Ascending aorta (tissue), 2 donors: ENCODE data around the gene DNLZ. TPM values are rescaled to one million over a fixed set of nuclear protein-coding genes. Genes with fewer than 3 reads are reported as not detected.

Experiments used
- DNase-seq, 2 donors: peaks; one replicate each; pipeline ENCODE4 v3.0.0-alpha.2; 2019; ENCODE audit warnings: low spot score in 2 of 2
- H3K27ac ChIP-seq, 2 donors: fragments of 200-600 bp; sonication (generic); one replicate each; pipeline ENCODE4 v1.5.1; 2016 to 2017; ENCODE audit warnings: mild to moderate bottlenecking in 1 of 2
- H3K27me3 ChIP-seq: fragments of 200-600 bp; sonication (generic); one replicate; pipeline ENCODE4 v1.5.1; 2017
- H3K36me3 ChIP-seq, 2 donors: fragments of 200-600 bp; sonication (generic); one replicate each; pipeline ENCODE4 v1.5.1; 2016
- H3K4me1 ChIP-seq, 2 donors: fragments of 200-600 bp; sonication (generic); one replicate each; pipeline ENCODE4 v1.5.1; 2016 to 2017; ENCODE audit warnings: mild to moderate bottlenecking in 1 of 2
- H3K4me3 ChIP-seq, 2 donors: fragments of 200-600 bp; sonication (generic); one replicate each; pipeline ENCODE4 v1.5.1; 2016 to 2017; ENCODE audit warnings: mild to moderate bottlenecking in 1 of 2
- H3K9me3 ChIP-seq, 2 donors: fragments of 200-600 bp; sonication (generic); one replicate each; pipeline ENCODE4 v1.5.1; 2016
- intact Hi-C: fragments of 100-400 bp; cut with DNase I; formaldehyde crosslinking; loops from one replicate; pipeline ENCODE4 v1.15.1; 2023
- total RNA-seq: library from RNA; depleted of rRNA; stranded (reverse); fragments of >200 nt; gene quantifications from one replicate; pipeline ENCODE4 v1.1.0, GENCODE V29; 2016
- TF ChIP-seq, protein P1 (sequence below), 3 experiments: fragments of 200-600 bp in 2 of 3; fragments of 450-650 bp in 1 of 3; sonication (generic) in 2 of 3; IDR thresholded peaks; one replicate each; pipeline ENCODE4 v1.5.1; 2016 to 2019; ENCODE audit warnings: antibody characterized with exemption in 3 of 3, mild to moderate bottlenecking in 1 of 3, moderate library complexity in 1 of 3

Gene DNLZ
- total RNA-seq, 1 donor from 2014 or later = 191 TPM

DNA sequence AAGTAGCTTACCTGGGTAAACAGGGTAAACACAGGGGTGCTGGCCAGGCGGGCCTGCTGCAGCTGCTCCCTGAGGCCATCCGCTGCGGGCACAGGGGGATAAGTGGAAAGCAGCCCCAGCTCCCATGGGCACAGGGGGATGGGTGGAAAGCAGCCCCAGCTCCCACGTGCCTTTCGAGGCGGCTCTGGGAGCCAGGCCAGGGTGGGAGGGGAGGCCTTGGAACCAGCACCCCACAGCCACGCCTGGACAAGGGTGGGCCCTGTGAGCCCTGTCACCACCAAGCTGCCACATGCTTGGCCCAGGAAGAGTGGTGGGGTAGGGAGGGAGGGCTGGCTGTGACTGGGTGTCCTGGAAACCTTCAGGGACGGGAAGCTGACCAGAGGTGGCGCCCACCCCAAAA lies 17.8 kb upstream of the DNLZ start:
- no peaks in the 10 kb centered on the region for H3K9me3 ChIP-seq
- H3K4me1 ChIP-seq = no peaks in the 10 kb centered on the region
- no peak for DNase-seq
- TF ChIP-seq, protein P1, sequence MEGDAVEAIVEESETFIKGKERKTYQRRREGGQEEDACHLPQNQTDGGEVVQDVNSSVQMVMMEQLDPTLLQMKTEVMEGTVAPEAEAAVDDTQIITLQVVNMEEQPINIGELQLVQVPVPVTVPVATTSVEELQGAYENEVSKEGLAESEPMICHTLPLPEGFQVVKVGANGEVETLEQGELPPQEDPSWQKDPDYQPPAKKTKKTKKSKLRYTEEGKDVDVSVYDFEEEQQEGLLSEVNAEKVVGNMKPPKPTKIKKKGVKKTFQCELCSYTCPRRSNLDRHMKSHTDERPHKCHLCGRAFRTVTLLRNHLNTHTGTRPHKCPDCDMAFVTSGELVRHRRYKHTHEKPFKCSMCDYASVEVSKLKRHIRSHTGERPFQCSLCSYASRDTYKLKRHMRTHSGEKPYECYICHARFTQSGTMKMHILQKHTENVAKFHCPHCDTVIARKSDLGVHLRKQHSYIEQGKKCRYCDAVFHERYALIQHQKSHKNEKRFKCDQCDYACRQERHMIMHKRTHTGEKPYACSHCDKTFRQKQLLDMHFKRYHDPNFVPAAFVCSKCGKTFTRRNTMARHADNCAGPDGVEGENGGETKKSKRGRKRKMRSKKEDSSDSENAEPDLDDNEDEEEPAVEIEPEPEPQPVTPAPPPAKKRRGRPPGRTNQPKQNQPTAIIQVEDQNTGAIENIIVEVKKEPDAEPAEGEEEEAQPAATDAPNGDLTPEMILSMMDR (IDR thresholded peaks at IDR 0.05) = no peak
- H3K27me3 ChIP-seq = no peaks in the 10 kb centered on the region
- intact Hi-C loops = no loop called here
- H3K4me3 ChIP-seq = no peak overlapping the region
- peaks cover 41 to 69% of the 10 kb centered on the region in 2 donors for H3K36me3 ChIP-seq
- H3K27ac ChIP-seq = no peak overlapping the region

DNA sequence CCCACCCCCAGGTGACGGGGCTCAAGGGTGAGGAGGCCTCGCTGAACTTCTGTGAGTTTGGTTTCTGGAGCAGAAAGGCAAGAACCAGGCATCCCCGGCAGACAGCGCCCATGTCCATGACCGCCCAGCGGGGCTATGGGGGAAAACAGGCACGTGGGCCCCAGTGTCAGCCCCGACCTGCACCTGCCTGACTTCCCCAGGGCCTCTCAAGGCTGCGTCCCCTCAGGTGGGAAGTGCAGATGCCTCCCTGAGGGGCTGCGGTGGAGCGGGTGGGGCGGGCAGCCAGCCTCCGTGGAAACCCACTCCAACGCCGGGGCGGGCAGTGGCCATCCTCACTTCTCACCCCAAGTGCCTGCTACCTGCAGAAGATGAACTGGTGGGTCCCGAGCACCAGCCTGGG lies 16.8 kb upstream of the DNLZ start:
- Histone ChIP-seq H3K27me3 (no peaks in the 10 kb centered on the region), H3K27ac (no peak overlapping the region), H3K4me3 (no peak overlapping the region), H3K9me3 (no peaks in the 10 kb centered on the region), H3K4me1 (no peaks in the 10 kb centered on the region), H3K36me3 (peaks cover 41 to 69% of the 10 kb centered on the region in 2 donors)
- intact Hi-C loops = no loop called here
- TF ChIP-seq, protein P1 (IDR thresholded peaks at IDR 0.05) = no peak
- no peak for DNase-seq

DNA sequence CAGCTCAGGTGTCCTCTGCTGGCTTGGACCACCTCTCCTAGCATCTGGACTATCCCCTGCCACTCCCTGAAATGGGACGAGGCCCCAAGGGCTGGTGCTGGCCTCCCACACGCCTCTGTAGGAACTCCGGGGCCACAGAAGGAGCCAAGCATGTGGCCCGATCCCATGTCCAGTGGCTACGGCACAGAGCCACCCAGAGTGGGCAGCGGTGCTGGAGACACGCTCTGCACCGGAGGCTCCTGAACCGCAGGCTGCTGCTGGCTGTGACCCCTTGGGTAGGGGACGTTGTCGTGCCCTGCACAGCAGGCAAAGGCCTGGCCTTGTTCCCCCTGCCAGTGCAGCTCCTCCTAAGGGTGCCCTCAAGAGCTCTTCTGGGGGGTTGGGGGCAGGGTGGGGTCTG lies 16.3 kb upstream of the DNLZ start:
- Histone ChIP-seq H3K36me3 (peaks cover 41 to 68% of the 10 kb centered on the region in 2 donors), H3K4me1 (no peaks in the 10 kb centered on the region), H3K27me3 (no peaks in the 10 kb centered on the region), H3K4me3 (no peak overlapping the region), H3K9me3 (no peaks in the 10 kb centered on the region), H3K27ac (no peak overlapping the region)
- no peak for DNase-seq
- TF ChIP-seq, protein P1 (IDR thresholded peaks at IDR 0.05) = no peak
- intact Hi-C loops = no loop called here

DNA sequence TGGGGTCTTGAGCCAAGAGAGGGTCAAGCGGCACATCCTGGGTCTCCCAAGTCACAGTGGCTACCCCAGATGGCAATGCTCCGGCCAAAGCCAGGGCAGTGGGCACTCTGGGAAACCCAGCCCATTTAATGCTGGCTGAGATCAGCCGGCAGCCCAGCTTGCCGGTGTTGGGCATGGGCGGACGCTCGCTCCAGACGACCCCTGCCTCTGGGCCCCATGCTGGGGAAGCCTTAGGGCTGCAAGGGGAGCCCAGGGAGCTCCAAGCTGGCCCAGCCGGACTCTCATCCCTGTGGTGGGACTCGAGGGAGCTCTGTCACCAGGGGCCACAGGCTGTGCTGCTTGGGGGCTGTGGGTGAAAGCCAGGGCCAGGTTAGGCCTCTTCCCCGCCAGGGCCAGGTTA lies 15.9 kb upstream of the DNLZ start:
- Histone ChIP-seq H3K27me3 (no peaks in the 10 kb centered on the region), H3K4me1 (no peaks in the 10 kb centered on the region), H3K9me3 (no peaks in the 10 kb centered on the region), H3K27ac (no peak overlapping the region), H3K4me3 (no peak overlapping the region), H3K36me3 (peaks cover 41 to 63% of the 10 kb centered on the region in 2 donors)
- TF ChIP-seq, protein P1 (IDR thresholded peaks at IDR 0.05) = no peak
- intact Hi-C loops = no loop called here
- no peak for DNase-seq

DNA sequence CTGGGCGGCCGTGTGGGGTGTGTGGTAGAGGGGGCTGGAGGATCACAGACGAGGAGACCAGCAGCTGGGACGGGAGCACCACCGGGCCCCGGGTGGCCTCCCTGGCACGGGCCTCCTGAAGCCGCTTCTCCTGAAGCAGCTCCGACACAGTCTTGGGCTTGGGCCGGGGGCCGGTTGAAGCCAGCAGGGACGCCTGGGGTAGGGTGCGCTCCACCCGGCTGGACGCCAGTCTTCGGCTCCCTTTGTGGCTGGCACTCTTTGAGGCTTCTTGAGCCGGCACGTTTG lies 15.4 kb upstream of the DNLZ start:
- Histone ChIP-seq H3K4me1 (no peaks in the 10 kb centered on the region), H3K36me3 (peaks cover 41 to 58% of the 10 kb centered on the region in 2 donors), H3K27me3 (no peaks in the 10 kb centered on the region), H3K9me3 (no peaks in the 10 kb centered on the region), H3K27ac (no peak overlapping the region), H3K4me3 (no peak overlapping the region)
- TF ChIP-seq, protein P1 (IDR thresholded peaks at IDR 0.05) = no peak
- intact Hi-C loops = no loop called here
- no peak for DNase-seq
